Activated T-helper 1 cell treated with anti-CD3 and anti-CD28 coated beads, Interleukin-2, amount 50 U/mL, for 16 hours (primary cell): ENCODE measurements around the gene THRAP3.
"Not testable (repeated sequence)": the region's sequence is repeated elsewhere in the genome, so short reads cannot be mapped to it uniquely, and the experiment has no call there.

ENCODE experiments used
- DNase-seq, 2 donors: peaks; one replicate each; pipeline ENCODE4 v3.0.0-alpha.2; 2020; ENCODE audit warnings: low read depth in 1 of 2, low spot score in 1 of 2

Gene THRAP3

DNA sequence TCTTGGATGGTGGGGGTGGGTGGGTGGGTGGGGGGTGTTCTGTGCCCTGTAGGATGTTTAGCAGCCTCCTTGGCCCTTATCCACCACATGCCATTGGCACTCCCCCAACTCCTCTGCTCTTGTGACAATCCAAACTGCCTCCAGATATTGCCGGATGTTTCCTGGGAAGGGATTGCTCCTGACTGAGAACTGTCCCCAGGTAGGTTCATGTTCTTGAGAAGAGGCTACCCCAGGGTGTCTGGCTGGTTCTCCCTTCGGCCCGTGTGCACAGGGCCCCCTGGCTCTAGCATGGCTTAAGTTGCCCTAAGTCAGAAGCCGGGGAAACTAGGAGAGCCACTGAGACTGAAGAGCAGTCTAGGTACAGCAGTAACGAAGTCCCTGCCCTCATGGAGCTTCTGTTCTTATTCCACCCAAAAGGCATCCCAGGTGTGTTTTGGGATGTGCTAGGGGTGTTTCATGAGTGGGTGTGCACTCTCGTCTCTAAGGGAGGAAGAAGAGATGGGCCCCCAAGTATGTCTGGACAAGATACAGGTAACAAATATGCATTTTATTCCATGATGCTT is 19.8 kb upstream of the THRAP3 start:
- DNase-seq, result no peak

DNA sequence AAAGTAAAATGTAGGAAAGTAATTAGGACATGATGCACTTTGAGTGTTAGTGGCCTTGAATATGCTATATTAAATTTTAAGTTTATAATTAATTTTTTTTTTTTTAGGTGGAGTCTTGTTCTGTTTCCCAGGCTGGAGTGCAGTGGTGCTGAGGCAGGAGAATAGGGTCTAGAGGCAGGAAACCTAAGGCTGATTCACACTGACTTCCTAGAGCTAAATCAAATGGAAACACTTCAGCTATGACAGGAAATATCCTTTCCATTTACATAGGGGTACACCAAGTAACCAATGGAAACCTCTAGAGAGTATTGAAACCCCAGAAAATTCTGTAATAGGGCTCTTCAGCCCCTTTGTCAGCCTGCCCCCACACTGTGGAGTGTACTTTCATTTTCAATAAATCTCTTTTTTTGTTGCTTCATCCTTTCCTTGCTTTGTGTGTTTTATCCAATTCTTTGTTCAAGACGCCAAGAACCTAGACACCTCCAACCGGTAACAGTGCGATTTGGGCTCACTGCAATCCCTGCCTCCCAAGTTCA is 17.9 kb upstream of the THRAP3 start:
- DNase-seq, result no peak

GRCh38 chr1:36207339-36207738 is 16.9 kb upstream of the THRAP3 start:
- DNase-seq, result no peak

GRCh38 chr1:36208978-36209703 is 15.1 kb upstream of the THRAP3 start:
- DNase-seq, result no peak

DNA sequence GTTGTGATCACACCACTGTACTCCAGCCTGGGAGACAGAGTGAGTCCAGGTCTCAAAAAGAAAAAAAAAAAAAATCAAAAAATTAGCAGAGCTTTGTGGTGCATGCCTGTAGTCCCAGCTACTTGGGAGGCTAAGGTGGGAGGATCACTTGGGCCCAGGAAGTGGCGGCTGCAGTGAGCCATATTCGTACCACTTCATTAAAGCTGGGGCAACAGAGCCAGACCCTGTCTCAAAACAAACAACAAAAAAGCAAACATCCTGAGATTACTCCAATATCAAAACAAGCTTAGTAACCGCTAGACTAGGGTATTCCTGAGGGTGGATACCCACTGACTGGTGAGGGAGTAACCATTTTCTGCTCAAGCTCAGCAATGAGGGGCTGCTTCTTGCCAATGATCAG is 12.9 kb upstream of the THRAP3 start:
- no peak for DNase-seq

DNA sequence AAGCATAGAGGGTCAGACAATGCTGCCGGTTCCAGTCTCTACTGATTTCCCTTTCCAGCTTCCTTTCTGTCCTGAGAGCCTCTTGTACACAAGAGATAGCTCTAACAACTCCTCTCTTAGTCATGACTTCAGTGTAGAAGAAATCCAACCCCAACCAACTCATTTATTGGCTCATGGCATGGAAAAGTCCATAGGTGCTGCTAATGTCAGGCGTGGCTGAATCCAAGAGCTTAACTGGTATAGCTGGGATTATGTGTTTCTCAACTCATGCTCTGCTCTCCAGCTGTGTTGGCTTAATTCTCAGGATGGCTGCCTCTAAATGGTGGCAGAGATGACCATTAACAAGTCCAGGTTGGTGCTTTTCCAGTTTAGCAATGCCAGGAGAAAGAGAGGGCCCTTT is 12.4 kb upstream of the THRAP3 start:
- DNase-seq, result no peak

DNA sequence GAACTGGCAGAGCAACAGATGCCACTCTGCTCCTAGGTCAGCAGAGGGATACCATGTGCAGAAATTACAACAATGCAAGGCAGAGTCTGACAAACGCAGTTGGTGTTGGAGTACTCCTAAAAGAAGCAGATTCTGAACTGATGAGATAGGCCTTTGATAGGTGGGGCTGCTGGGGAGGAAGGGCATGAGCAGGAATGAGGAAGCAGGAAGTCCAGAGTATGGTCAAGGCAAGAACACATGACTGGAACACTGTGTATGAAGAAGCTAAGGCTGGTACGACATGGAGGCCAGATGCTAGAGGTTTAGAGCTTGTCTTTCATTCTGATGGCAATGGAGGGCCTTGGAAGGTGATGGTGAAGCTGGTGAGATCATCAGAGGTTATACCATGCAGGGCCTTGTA is 11.5 kb upstream of the THRAP3 start:
- no peak for DNase-seq

DNA sequence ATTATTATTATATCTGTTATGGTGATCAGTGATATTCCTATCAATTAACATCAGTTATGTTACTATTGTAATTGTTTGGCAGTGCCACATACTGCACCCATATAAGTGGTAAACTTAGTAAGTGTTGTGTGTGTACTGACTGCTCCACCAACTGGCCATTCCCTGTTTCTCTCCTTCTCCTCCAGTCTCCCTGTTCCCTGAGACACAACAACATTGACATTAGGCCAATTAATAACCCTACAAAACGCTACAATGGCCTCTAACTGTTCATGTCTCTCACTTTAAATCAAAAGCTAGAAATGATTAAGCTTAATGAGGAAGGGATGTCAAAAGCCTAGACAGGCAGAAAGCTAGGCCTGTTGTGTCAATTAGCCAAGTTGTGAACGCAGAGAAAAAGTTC is 6.6 kb upstream of the THRAP3 start:
- DNase-seq, result no peak

DNA sequence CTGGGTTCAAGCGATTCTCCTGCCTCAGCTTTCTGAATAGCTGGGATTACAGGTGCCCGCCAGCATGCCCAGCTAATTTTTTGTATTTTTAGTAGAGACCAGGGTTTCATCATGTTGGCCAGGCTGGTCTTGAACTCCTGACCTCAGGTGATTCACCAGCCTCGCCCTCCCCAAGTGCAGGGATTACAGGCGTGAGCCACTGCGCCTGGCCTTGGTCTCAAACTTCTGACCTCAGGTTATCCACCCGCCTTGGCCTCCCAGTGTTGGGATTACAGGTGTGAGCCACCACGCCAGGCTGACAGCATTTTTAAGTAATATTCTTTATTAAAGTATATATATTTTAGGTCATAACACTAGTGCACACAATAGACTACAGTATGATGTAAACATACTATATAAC is 2.3 kb upstream of the THRAP3 start:
- DNase-seq, result not testable (repeated sequence)

DNA sequence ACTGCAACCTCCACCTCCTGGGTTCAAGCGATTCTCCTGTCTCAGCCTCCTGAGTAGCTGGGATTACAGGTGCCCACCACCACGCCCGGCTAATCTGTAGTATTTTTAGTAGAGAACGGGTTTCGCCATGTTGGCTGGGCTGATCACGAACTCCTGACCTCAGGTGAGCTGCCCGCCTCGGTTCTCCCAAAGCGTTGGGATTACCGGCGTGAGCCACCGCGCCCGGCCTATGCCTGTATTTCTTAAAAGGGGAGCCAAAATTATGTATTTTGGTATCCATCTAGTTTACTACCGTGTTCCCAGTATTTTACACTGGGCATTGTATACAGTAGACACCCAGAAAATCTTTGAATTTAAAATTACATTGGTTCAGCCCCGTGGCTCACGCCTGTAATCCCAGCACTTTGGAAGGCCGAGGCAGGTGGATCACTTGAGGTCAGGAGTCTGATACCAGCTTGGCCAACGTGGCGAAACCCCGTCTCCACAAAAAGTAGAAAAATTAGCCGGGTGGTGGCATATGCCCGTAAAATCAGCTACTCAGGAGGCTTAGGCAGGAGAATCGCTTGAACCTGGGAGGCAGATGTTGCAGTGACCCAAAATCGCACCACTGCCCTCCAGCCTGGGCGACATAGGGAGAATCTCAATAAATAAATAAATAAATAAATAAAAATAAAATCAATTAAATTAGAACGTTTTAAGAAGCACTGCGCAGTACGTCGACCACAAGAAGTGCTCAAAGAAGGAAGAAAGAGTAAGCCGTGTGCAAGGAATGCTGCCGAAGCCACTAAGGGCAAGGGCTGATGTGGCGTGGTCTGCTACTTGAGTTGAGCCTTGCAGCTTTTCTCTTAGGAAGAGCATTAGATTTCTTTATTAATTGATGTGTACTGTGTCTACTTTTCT is 1.5 kb upstream of the THRAP3 start:
- DNase-seq, result no peak

- DNase-seq, result no peak
Observed at GRCh38 chr1:36223381-36223995, 755 bp upstream of the THRAP3 start.

DNA sequence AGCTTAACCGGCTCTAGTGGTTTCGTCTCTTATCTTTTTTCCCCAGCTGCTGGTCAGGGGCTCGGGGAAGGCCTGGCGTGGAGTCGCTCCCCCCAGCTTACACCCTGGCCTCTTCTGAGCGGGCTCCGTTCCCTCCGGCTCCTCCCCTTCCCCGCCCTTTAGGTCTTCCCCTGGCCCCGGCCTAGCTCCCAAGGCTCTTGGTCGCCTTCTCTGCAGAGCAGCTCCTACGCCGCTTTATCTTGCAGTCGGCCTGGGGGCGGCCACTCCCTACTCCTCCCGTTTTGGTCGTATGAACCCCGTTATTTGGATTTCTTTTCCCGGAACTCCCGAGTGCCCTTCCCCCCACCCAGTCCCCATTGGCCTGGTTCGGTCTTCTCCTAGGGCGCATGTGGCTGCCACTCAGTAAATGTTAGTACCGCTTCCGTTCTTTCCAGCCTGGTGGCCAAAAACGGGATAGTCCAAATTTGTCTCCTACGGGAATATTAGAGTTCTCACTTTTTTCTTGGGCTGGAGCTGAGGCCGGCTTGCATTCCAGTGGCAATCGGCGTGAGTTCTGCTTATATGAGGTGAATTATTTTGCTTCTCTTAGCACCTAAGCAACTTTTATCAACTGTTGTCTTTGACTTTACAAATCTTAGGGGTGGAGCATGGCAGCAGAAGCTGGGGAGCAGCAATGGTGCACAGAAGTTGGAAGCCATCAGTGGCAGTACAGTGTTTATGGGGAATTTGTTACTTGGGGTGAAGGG is 467 bp downstream of the THRAP3 start:
- no peak for DNase-seq

DNA sequence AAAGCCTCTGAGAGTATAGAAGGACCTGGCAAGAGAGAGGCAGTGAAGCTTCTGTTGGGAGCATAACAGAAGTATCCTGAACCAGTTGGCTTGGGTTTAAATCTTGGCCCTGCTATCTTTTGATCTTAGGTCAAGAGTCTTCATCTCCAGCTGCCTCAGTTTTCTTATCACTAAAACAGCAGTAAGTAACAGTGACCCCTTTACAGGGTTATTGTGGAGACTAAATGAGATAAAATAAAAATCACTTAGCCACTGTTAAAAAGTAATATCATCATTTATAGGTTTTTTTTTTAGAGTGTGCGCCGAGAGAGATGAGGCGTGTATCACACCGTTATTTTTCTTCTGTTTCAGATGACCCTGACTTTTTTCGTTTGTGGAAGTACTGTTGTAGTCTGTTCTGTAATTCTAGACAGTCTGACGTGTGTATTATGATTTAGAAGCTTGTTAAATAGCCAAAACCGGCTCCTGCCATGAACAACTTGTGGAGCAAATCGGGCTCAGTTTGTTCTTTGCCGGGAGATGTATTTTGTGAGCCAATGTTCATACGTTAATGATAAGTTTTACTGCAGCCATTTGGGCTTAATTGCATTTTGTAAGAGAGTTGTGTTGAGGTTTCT is 1.1 kb downstream of the THRAP3 start:
- DNase-seq, result no peak

DNA sequence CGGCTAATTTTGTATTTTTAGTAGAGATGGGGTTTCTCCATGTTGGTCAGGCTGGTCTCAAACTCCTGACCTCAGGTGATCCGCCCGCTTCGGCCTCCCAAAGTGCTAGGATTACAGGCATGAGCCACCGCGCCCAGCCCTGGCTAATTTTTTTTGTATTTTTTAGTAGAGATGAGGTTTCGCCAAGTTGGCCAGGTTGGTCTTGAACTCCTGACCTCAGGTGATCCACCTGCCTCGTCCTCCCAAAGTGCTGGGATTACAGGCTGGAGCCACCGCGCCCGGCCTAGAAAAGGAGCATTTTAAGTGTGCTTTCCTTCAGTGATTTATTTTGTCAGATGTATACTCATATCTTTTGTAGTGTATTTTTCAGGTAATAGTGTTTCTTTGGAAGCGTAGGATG is 6.0 kb downstream of the THRAP3 start:
- not testable (repeated sequence) for DNase-seq

DNA sequence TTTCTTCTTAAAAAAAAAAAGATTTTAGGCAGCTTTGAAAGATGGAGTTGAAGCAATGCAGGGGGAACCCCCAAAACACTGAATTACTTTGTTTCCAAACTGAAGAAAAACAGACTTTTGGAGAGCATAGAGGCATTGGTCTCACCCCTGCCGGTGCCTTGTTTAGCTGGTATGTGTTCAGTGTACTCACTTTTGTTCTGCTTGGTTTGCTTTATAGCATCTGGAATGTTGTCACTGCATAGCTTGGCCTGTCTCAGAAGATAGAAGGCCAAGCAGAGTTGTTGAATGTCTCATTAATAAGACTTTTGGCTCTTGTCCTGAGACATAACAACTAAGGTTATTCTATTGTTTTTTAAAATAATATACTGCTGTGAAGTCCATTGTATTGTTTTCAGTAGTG is 6.9 kb downstream of the THRAP3 start:
- no peak for DNase-seq

DNA sequence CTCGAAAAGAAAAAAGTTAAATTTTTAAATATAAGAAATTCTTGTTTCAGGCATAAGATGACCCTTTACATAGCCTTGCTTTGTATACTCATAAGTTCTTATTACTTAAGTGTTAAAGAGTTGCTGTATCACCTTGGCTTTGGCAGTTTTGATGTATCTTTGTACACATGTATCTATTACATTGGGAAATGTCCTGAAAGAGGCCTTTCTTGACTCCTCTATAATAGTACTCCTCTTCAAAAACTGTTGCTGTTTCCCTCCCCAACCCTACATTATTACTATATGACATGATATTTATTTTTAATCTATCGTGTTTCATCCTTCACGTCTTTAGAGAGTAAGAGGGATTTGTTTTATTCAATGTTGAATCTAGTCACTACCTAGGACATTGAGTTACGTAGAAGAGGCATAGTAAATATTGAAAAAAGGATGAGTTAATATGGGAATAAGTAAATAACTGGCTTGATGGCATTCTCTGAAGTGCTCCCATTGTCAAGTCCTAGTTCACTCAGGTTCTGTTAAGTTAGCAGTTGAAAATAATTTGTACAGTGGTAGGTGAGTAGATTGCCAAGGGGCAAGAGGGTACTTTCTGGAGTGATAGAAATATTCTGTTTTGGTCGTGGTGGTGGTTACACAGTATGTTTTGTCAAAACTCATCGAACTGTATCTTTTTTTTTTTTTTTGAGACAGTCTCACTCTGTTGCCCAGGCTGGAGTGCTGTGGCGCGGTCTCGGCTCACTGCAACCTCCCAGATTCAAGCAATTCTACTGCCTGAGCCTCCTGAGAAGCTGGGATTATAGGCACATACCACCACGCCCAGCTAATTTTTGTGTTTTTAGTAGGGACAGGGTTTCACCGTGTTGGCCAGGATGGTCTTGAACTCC is 8.2 kb downstream of the THRAP3 start:
- no peak for DNase-seq

DNA sequence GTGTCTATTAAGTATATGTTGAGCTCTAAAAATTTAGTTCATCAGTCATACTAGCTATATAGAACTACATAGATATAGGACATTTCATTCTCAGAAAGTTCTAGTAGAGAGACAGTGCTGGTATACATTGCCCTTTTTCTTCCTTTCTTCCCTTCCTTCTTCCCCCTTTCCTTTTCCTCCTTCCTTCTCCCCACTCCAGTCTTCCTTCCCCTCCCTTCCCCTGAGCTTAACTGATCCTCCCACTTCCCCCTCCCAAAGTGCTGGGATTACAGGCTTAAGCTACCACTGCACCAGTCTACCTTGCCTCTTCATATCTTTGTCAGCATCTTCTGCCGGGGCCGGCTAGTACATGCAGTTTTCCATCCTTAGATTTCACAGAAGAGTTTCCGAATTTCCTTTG is 12.1 kb downstream of the THRAP3 start:
- no peak for DNase-seq

DNA sequence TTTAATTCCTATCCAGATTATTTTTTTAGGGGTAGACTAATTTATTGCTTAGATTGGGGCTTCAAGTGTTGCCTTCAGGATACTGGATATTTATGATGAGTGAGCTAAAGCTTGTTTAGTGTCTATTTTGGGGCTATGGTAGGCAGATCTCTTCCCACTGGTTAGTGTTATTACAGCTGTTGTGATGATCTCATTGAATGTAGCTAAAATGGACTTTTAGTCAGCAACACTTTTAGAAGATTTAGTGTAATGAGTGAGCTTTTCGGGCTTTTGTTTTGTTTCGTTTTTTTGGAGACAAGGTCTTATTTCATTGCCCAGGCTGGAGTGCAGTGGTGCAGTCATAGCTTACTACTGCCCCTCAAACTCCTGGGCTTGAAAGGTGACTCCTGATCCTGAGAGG is 14.2 kb downstream of the THRAP3 start:
- no peak for DNase-seq

DNA sequence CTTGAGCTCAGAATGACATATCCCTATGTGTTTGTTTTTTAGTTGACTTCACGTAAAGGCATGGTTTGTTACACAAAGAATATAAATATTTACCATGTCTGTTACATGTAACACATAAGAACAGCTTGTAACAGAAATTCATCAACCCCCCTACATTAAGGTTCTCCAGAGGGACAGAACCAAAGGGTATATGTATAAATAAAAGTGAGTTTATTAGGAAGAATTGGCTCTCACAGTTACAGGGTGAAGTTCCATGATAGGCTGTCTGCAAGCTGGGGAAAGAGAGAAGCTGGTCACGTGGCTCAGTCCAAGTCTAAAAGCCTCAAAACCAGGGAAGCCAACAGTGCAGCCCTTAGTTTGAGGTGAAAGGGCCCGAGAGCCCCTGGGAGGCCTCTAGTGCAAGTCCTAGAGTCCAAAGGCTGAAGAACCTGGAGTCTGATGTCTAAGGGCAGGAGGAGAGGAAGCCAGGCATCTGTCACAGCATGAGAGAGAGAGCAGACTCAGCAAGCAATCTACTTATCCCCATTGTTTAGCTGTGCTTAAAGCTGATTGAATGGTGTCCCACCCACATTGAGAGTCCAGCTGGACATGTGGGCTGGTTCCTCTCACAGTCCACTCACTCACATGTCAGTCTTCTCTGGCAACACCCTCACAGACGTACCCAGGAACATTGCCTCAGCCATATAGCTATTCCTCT is 15.8 kb downstream of the THRAP3 start:
- no peak for DNase-seq
